Measurements from ENCODE around the gene CDYL2. TPM values are rescaled to one million over a fixed set of nuclear protein-coding genes. Genes with fewer than 3 reads are reported as not detected.

Gene CDYL2
- total and polyA plus RNA-seq, 2 donors (not counting 3 experiments of a cell fraction or from before 2014, with no cell fraction given): 7.1 to 71.3 TPM

GRCh38 chr16:80738521-80738920 is 65.9 kb downstream of the CDYL2 start:
- intact Hi-C loops (cut with micrococcal nuclease): no loop called here

DNA sequence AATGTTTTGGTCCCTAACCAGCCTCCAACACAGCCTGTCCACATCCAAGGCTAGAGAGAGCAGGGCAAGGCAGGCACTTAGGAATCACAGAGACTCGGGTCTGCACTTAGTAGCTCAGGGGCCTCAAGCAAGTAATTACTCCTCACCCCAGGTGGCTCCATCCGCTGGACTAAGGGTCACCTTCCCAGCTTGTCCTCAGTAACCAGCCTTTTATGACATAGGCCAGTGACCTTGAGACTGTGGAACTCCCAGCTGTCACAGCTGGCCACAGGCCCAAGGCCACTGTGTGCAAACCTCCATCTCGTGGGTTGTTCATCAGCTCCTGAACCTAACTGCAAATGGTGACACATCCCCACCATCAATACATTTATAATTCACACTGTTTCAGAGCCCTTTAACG is 68.6 kb downstream of the CDYL2 start:
- peaks cover 87% of the 10 kb centered on the region for H3K79me2 ChIP-seq (ENCODE audit: control insufficient read depth, insufficient read depth, low read length)
- no peak overlapping the region for H3K27ac ChIP-seq (ENCODE audit: insufficient read depth, low read depth, low read length)
- H3K9me1 ChIP-seq (replicated peaks; ENCODE audit: control insufficient read depth, extremely low read depth, insufficient read depth, low read length): no peaks in the 10 kb centered on the region
- POLR2A ChIA-PET: no interaction called here
- H3K4me3 ChIP-seq (replicated peaks in 1 of 3; ENCODE audit: insufficient read depth in 1 of 3, low read depth in 1 of 3, low read length in 3 of 3): no peak overlapping the region
- H4K20me1 ChIP-seq (replicated peaks; ENCODE audit: control insufficient read depth, extremely low read depth, insufficient read depth, low read length): peaks cover 16% of the 10 kb centered on the region
- DNase-seq (ENCODE audit: low read depth, low spot score) (no peak), FAIRE-seq (no peak)
- no peak for TF ChIP-seq JUN (IDR thresholded peaks at IDR 0.05; ENCODE audit: borderline replicate concordance, insufficient read depth, insufficient read length, low read depth)
- TF ChIP-seq, protein P1, sequence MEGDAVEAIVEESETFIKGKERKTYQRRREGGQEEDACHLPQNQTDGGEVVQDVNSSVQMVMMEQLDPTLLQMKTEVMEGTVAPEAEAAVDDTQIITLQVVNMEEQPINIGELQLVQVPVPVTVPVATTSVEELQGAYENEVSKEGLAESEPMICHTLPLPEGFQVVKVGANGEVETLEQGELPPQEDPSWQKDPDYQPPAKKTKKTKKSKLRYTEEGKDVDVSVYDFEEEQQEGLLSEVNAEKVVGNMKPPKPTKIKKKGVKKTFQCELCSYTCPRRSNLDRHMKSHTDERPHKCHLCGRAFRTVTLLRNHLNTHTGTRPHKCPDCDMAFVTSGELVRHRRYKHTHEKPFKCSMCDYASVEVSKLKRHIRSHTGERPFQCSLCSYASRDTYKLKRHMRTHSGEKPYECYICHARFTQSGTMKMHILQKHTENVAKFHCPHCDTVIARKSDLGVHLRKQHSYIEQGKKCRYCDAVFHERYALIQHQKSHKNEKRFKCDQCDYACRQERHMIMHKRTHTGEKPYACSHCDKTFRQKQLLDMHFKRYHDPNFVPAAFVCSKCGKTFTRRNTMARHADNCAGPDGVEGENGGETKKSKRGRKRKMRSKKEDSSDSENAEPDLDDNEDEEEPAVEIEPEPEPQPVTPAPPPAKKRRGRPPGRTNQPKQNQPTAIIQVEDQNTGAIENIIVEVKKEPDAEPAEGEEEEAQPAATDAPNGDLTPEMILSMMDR (IDR thresholded peaks at IDR 0.05; ENCODE audit: extremely low read depth in 1 of 2, insufficient read depth in 1 of 2, low read depth in 1 of 2, low read length in 2 of 2): no peak
- TF ChIP-seq GATA2 (IDR thresholded peaks at IDR 0.05; ENCODE audit: insufficient read depth, insufficient read length, low read depth, low read length): no peak
- no peak for TF ChIP-seq FOS (IDR thresholded peaks at IDR 0.05; ENCODE audit: borderline replicate concordance, insufficient read depth, low read length)
- no peak for TF ChIP-seq POLR2A (IDR thresholded peaks at IDR 0.05; ENCODE audit: low read depth, low read length)
- no peak for TF ChIP-seq MAX (IDR thresholded peaks at IDR 0.05; ENCODE audit: insufficient read depth, insufficient read length)
- no peak for TF ChIP-seq MYC (IDR thresholded peaks at IDR 0.05; ENCODE audit: low read depth, low read length)
- no peak for TF ChIP-seq EZH2 (IDR thresholded peaks at IDR 0.05; ENCODE audit: borderline replicate concordance, low read depth, low read length, severe bottlenecking)
- TF ChIP-seq POLR2AphosphoS5 (IDR thresholded peaks at IDR 0.05; ENCODE audit: insufficient read depth, low read depth, low read length): no peak
- no TSS peak for BruUV-seq (replicated peaks)
- no peak overlapping the region for H2AFZ ChIP-seq (ENCODE audit: low read depth, low read length)
- dilution Hi-C loops (cut with MboI; ENCODE audit: extremely low pct_ligation_motif_present, low sequenced_read_pairs) (no loop called here), intact Hi-C loops (cut with micrococcal nuclease) (no loop called here)
- H3K27me3 ChIP-seq (ENCODE audit: control insufficient read depth in 2 of 2, insufficient read depth in 2 of 2, low read length in 2 of 2): no peaks in the 10 kb centered on the region
- CTCF ChIA-PET: interaction anchor here (1.1 kb wide), 1 partner anchor 12 kb away, joined by 3 read pairs; no protein-coding TSS in a partner anchor
- H3K9me3 ChIP-seq (replicated peaks; ENCODE audit: control insufficient read depth, insufficient read depth, low read length): no peaks in the 10 kb centered on the region
- H3K36me3 ChIP-seq (ENCODE audit: control insufficient read depth in 2 of 2, extremely low read depth in 1 of 2, insufficient read depth in 2 of 2, low read length in 2 of 2): no peaks in the 10 kb centered on the region
- H3K9ac ChIP-seq (replicated peaks; ENCODE audit: extremely low read depth, insufficient read depth, low read length): no peak overlapping the region
- H3K4me2 ChIP-seq (ENCODE audit: insufficient read depth, low read length): no peak overlapping the region
- no peaks in the 10 kb centered on the region for H3K4me1 ChIP-seq (ENCODE audit: control insufficient read depth, extremely low read depth, insufficient read depth, low read length)

More at GRCh38 chr16:80738521-80738920, 65.9 kb downstream of the CDYL2 start:
- H3K9ac ChIP-seq (replicated peaks; ENCODE audit: extremely low read depth, insufficient read depth, low read length): no peak overlapping the region
- no peak overlapping the region for H2AFZ ChIP-seq (ENCODE audit: low read depth, low read length)
- dilution Hi-C loops (cut with MboI; ENCODE audit: extremely low pct_ligation_motif_present, low sequenced_read_pairs): no loop called here
- peaks cover 82% of the 10 kb centered on the region for H3K79me2 ChIP-seq (ENCODE audit: control insufficient read depth, insufficient read depth, low read length)
- H3K4me2 ChIP-seq (ENCODE audit: insufficient read depth, low read length): no peak overlapping the region
- ChIA-PET POLR2A (no interaction called here), CTCF (interaction anchor here (1.3 kb wide), 1 partner anchor 17 kb away, joined by 3 read pairs; no protein-coding TSS in a partner anchor)
- peak; percentile 15 for FAIRE-seq
- H3K9me1 ChIP-seq (replicated peaks; ENCODE audit: control insufficient read depth, extremely low read depth, insufficient read depth, low read length): no peaks in the 10 kb centered on the region
- H3K9me3 ChIP-seq (replicated peaks; ENCODE audit: control insufficient read depth, insufficient read depth, low read length): no peaks in the 10 kb centered on the region
- H3K36me3 ChIP-seq (ENCODE audit: control insufficient read depth in 2 of 2, extremely low read depth in 1 of 2, insufficient read depth in 2 of 2, low read length in 2 of 2): no peaks in the 10 kb centered on the region
- DNase-seq (ENCODE audit: low read depth, low spot score): no peak
- no peak overlapping the region for H3K4me3 ChIP-seq (replicated peaks in 1 of 3; ENCODE audit: insufficient read depth in 1 of 3, low read depth in 1 of 3, low read length in 3 of 3)
- no peak overlapping the region for H3K27ac ChIP-seq (ENCODE audit: insufficient read depth, low read depth, low read length)
- TF ChIP-seq POLR2AphosphoS5 (IDR thresholded peaks at IDR 0.05; ENCODE audit: insufficient read depth, low read depth, low read length) (no peak), FOS (IDR thresholded peaks at IDR 0.05; ENCODE audit: borderline replicate concordance, insufficient read depth, low read length) (peak; percentile 14)
- H4K20me1 ChIP-seq (replicated peaks; ENCODE audit: control insufficient read depth, extremely low read depth, insufficient read depth, low read length): peaks cover 12% of the 10 kb centered on the region
- no TSS peak for BruUV-seq (replicated peaks)
- H3K4me1 ChIP-seq (ENCODE audit: control insufficient read depth, extremely low read depth, insufficient read depth, low read length): no peaks in the 10 kb centered on the region
- H3K27me3 ChIP-seq (ENCODE audit: control insufficient read depth in 2 of 2, insufficient read depth in 2 of 2, low read length in 2 of 2): no peaks in the 10 kb centered on the region
